ENCODE measurements around the gene CAV1.

- TF ChIP-seq KDM1A (CRISPR knock-in tag; IDR thresholded peaks at IDR 0.05), result no peak
- TF ChIP-seq RFX3 (CRISPR knock-in tag; IDR thresholded peaks at IDR 0.05), result no peak
- no peak for TF ChIP-seq RNF219 (CRISPR knock-in tag; IDR thresholded peaks at IDR 0.05)
- no peak for TF ChIP-seq TARDBP (CRISPR knock-in tag; IDR thresholded peaks at IDR 0.05)
- TF ChIP-seq, protein P1, sequence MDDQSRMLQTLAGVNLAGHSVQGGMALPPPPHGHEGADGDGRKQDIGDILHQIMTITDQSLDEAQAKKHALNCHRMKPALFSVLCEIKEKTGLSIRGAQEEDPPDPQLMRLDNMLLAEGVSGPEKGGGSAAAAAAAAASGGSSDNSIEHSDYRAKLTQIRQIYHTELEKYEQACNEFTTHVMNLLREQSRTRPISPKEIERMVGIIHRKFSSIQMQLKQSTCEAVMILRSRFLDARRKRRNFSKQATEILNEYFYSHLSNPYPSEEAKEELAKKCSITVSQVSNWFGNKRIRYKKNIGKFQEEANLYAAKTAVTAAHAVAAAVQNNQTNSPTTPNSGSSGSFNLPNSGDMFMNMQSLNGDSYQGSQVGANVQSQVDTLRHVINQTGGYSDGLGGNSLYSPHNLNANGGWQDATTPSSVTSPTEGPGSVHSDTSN (CRISPR knock-in tag; IDR thresholded peaks at IDR 0.05; ENCODE audit: borderline replicate concordance), result no peak
- TF ChIP-seq ZNF138 (CRISPR knock-in tag; IDR thresholded peaks at IDR 0.05; ENCODE audit: low read depth), result no peak
- TF ChIP-seq EHMT2 (IDR thresholded peaks at IDR 0.05; ENCODE audit: borderline replicate concordance, low read depth, low read length), result no peak
Observed at GRCh38 chr7:116557901-116558300, 33.1 kb downstream of the CAV1 start.

Measured in HepG2 (cell line).